Erythroblast (primary cell): Measurements from ENCODE around the gene ATP6V0C.
"Not testable (repeated sequence)": the region's sequence is repeated elsewhere in the genome, so short reads cannot be mapped to it uniquely, and the experiment has no call there.

Experiments
- GATA1 ChIP-seq: IDR thresholded peaks from 2 replicates; pipeline ENCODE4 v1.6.1; 2011; ENCODE audit warnings: low read depth, mild to moderate bottlenecking, control low read depth, low read length, moderate library complexity
- POLR2A ChIP-seq: IDR thresholded peaks from 2 replicates; pipeline ENCODE4 v1.6.1; 2011; ENCODE audit warnings: mild to moderate bottlenecking, low read length

DNA sequence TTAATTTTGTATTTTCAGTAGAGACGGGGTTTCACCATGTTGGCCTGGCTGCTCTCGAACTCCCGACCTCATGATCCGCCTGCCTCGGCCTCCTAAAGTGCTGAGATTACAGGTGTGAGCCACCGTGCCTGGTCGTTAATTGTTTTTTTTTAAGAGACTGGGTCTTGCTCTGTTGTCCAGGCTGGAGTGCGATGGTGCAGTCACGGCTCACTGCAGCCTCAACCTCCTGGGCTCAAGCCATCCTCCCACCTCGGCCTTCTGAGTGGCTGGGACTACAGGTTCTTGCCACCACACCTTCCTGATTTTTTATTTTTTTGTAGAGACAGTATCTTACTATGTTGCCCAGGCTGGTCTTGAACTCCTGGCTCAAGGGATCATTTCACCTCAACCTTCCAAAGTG, 33.8 kb upstream of the ATP6V0C start:
- not testable (repeated sequence) for TF ChIP-seq POLR2A, GATA1
